Spleen (tissue), 7 donors: ENCODE measurements around the gene GPSM3.

Experiments
- POLR2A ChIP-seq, 3 donors: fragments of 450-650 bp; IDR thresholded peaks; one replicate each; pipeline ENCODE4 v1.5.1; 2017; ENCODE audit warnings: antibody characterized with exemption in 3 of 3, mild to moderate bottlenecking in 1 of 3
- POLR2AphosphoS5 ChIP-seq, 3 donors: sonication (generic); formaldehyde crosslinking; IDR thresholded peaks; one replicate each; pipeline ENCODE4 v1.5.1; 2017; ENCODE audit warnings: antibody characterized with exemption in 3 of 3
- TF ChIP-seq, protein P1 (sequence below), 11 experiments: fragments of 200-600 bp in 7 of 11; fragments of 450-650 bp in 4 of 11; sonication (generic) in 4 of 11; IDR thresholded peaks in 8 of 11; conservative IDR thresholded peaks in 3 of 11; 1 replicate in 7 of 11; 2 replicates in 4 of 11; pipeline versions ENCODE4 v1.4.0 to v1.8.0; 2016 to 2021; ENCODE audit warnings: antibody characterized with exemption in 11 of 11, inconsistent platforms in 4 of 11, mild to moderate bottlenecking in 1 of 11
- donor health status: DM: no; HTN: no; CAD: no; lungs with moderate emphysema.
- donor health status: DM: no; HTN: no; CAD: no.
- donor health status: DM: no; HTN: no; CAD: no.

GRCh38 chr6:32183030-32183429 lies 9.4 kb downstream of the GPSM3 start:
- TF ChIP-seq, protein P1, sequence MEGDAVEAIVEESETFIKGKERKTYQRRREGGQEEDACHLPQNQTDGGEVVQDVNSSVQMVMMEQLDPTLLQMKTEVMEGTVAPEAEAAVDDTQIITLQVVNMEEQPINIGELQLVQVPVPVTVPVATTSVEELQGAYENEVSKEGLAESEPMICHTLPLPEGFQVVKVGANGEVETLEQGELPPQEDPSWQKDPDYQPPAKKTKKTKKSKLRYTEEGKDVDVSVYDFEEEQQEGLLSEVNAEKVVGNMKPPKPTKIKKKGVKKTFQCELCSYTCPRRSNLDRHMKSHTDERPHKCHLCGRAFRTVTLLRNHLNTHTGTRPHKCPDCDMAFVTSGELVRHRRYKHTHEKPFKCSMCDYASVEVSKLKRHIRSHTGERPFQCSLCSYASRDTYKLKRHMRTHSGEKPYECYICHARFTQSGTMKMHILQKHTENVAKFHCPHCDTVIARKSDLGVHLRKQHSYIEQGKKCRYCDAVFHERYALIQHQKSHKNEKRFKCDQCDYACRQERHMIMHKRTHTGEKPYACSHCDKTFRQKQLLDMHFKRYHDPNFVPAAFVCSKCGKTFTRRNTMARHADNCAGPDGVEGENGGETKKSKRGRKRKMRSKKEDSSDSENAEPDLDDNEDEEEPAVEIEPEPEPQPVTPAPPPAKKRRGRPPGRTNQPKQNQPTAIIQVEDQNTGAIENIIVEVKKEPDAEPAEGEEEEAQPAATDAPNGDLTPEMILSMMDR (IDR thresholded peaks at IDR 0.05 in 8 of 11, conservative IDR thresholded peaks at IDR 0.05 in 3 of 11): no peak
- TF ChIP-seq POLR2AphosphoS5 (IDR thresholded peaks at IDR 0.05) (no peak), POLR2A (IDR thresholded peaks at IDR 0.05) (no peak)
